Measurements from ENCODE around the gene NDP.
A peak's percentile ranks its signal among the peaks of the same experiment; 100 is the strongest.
"Not testable (repeated sequence)": the region's sequence is repeated elsewhere in the genome, so short reads cannot be mapped to it uniquely, and the experiment has no call there.

NDP gene

DNA sequence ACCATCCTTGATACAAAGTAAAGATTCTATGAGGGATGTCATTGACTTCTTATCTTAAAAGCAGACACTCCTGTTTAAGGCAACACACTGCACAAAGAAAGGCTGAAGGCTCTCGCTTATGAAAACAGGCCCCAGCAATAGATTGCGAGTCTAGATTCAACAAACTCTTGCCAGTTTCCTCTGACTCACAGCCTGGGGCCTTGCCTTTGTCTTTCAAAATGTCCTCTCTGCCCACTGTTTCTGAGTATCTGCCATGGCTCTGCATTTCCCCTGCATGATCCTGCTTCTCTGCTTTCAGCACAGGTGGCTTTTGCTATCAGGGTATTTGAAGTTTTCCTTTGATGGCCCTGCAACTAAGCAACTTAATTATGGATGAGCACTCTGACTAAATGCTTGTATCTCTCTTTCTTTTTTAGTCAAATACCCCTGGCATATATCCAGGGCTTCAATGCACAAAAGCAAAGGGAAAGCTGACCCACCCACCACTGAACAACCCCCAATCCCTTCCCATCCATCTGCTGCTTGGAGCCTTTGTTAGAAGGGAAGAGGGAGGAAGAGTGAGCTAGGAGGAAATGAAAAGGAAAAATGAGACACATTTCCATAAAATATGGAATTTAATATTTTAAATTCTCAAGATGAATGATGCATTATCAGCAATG is 32.2 kb downstream of the NDP start (continued):
- TF ChIP-seq, protein P1, sequence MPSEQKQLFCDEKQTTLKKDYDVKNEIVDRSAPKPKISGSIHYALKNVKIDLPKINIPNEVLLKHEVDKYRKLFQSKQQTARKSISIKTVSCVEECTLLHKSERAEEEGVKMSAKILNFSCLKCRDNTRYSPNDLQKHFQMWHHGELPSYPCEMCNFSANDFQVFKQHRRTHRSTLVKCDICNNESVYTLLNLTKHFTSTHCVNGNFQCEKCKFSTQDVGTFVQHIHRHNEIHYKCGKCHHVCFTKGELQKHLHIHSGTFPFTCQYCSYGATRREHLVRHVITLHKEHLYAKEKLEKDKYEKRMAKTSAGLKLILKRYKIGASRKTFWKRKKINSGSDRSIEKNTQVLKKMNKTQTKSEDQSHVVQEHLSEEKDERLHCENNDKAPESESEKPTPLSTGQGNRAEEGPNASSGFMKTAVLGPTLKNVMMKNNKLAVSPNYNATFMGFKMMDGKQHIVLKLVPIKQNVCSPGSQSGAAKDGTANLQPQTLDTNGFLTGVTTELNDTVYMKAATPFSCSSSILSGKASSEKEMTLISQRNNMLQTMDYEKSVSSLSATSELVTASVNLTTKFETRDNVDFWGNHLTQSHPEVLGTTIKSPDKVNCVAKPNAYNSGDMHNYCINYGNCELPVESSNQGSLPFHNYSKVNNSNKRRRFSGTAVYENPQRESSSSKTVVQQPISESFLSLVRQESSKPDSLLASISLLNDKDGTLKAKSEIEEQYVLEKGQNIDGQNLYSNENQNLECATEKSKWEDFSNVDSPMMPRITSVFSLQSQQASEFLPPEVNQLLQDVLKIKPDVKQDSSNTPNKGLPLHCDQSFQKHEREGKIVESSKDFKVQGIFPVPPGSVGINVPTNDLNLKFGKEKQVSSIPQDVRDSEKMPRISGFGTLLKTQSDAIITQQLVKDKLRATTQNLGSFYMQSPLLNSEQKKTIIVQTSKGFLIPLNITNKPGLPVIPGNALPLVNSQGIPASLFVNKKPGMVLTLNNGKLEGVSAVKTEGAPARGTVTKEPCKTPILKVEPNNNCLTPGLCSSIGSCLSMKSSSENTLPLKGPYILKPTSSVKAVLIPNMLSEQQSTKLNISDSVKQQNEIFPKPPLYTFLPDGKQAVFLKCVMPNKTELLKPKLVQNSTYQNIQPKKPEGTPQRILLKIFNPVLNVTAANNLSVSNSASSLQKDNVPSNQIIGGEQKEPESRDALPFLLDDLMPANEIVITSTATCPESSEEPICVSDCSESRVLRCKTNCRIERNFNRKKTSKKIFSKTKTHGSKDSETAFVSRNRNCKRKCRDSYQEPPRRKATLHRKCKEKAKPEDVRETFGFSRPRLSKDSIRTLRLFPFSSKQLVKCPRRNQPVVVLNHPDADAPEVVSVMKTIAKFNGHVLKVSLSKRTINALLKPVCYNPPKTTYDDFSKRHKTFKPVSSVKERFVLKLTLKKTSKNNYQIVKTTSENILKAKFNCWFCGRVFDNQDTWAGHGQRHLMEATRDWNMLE (tag by site-specific recombination; conservative IDR thresholded peaks at IDR 0.05; ENCODE audit: low read depth), result no peak
- no peak for TF ChIP-seq ZNF621 (tag by site-specific recombination; IDR thresholded peaks at IDR 0.05)

DNA sequence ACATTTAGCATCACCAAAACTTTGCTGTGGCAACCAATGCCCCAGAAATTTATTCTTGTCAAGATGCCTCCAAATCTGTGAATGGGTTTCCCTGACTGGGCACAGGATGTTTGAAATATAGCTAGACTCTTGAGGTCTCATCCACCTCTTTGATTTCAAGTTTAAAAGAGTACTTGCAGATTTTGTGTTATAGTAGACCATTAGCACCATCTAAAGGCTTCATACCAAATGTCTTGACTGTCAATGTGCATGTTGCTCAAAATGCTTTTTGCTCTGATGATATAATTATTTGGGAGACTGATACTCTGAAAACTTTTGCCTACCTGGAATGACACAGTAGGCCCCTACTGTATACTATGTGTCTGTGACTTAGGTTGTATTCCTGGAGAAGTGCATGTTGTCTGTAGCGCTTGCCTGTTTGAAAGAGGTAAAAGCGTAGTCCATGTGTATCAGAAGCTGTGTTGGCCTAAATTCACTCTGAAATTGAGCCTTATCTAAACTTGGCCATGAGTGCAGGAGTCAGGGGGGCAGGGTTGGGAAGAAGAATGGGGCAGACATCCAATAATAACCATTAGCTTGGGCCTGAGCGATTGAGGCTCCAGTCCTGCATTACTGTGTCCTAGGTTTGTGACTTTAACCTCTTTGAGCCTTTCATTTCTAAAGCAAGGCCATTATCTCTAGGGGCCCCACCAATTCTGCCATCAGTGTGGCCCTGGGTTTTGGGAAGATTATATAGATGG is 33.8 kb downstream of the NDP start:
- ChIA-PET POLR2A (no interaction called here), CTCF (interaction anchor here (0.8 to 3.2 kb wide), 7 partner anchors 9 to 283 kb away, joined by 3 to 20 read pairs (median 5); partner anchors contain the start of gene MAOA)
- Histone ChIP-seq H3K4me1 (ENCODE audit: control insufficient read depth, insufficient read depth, low read length) (no peaks in the 10 kb centered on the region), H3K27ac (ENCODE audit: extremely low read depth, low read depth, low read length) (no peak overlapping the region), H3K4me3 (ENCODE audit: low read depth, low read length) (no peak overlapping the region), H3K36me3 (ENCODE audit: control insufficient read depth in 2 of 2, insufficient read depth in 1 of 2, low read length in 2 of 2) (no peaks in the 10 kb centered on the region), H3K9me3 (ENCODE audit: control insufficient read depth, insufficient read depth, low read depth, low read length) (no peaks in the 10 kb centered on the region)
- no peak for TF ChIP-seq SALL2 (tag by site-specific recombination; IDR thresholded peaks at IDR 0.05; ENCODE audit: borderline replicate concordance)

DNA sequence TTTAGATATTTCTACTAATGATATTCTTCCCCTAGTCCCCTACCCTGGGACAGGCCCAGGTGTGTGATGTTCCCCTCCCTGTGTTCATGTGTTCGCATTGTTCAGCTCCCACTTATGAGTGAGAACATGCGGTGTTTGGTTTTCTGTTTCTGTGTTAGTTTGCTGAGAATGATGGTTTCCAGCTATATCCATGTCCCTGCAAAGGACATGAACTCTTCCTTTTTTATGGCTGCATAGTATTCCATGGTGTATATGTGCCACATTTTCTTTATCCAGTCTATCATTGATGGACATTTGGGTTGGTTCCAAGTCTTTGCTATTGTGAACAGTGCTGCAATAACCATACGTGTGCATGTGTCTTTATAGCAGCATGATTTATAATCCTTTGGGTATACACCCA is 51.2 kb downstream of the NDP start:
- TF ChIP-seq, protein P2, sequence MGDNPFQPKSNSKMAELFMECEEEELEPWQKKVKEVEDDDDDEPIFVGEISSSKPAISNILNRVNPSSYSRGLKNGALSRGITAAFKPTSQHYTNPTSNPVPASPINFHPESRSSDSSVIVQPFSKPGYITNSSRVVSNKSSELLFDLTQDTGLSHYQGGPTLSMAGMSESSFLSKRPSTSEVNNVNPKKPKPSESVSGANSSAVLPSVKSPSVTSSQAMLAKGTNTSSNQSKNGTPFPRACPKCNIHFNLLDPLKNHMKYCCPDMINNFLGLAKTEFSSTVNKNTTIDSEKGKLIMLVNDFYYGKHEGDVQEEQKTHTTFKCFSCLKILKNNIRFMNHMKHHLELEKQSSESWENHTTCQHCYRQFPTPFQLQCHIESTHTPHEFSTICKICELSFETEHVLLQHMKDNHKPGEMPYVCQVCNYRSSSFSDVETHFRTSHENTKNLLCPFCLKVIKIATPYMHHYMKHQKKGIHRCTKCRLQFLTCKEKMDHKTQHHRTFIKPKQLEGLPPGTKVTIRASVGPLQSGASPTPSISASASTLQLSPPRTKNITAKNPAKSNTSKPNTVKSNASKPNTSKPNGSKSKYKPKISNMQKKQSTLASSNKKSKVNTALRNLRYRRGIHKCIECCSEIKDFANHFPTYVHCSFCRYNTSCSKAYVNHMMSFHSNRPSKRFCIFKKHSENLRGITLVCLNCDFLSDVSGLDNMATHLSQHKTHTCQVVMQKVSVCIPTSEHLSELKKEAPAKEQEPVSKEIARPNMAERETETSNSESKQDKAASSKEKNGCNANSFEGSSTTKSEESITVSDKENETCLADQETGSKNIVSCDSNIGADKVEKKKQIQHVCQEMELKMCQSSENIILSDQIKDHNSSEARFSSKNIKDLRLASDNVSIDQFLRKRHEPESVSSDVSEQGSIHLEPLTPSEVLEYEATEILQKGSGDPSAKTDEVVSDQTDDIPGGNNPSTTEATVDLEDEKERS (tag by site-specific recombination; IDR thresholded peaks at IDR 0.05), result 0 out of 2 replicates have a peak, but pooled peaks have one; percentile 26
- peak; percentile 89 for TF ChIP-seq ZNF146 (tag by site-specific recombination; IDR thresholded peaks at IDR 0.05)
- H3K9me3 ChIP-seq (ENCODE audit: control insufficient read depth, insufficient read depth, low read depth, low read length); CTCF ChIA-PET; H3K27ac ChIP-seq (ENCODE audit: extremely low read depth, low read depth, low read length); H3K36me3 ChIP-seq (ENCODE audit: control insufficient read depth in 2 of 2, insufficient read depth in 1 of 2, low read length in 2 of 2); POLR2A ChIA-PET; H3K4me3 ChIP-seq (ENCODE audit: low read depth, low read length); H3K4me1 ChIP-seq (ENCODE audit: control insufficient read depth, insufficient read depth, low read length): not testable (repeated sequence)

DNA sequence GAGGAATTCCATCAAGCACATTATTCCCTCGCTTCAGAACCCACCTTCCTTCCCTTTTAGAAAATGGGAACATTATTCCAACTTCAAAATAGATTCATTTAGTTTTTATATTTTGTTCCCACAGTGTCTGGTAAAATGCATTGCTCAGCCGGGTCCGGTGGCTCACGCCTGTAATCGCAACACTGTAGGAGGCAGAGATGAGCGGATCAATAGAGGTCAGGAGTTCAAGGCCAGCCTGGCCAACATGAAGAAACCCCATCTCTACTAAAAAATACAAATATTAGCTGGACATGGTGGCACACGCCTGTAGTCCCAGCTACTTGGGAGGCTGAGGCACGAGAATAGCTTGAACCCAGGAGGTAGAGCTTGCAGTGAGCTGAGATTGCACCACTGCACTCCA is 62.4 kb downstream of the NDP start:
- H3K4me3 ChIP-seq (ENCODE audit: low read depth, low read length); H3K9me3 ChIP-seq (ENCODE audit: control insufficient read depth, insufficient read depth, low read depth, low read length); POLR2A ChIA-PET; H3K36me3 ChIP-seq (ENCODE audit: control insufficient read depth in 2 of 2, insufficient read depth in 1 of 2, low read length in 2 of 2); H3K27ac ChIP-seq (ENCODE audit: extremely low read depth, low read depth, low read length); H3K4me1 ChIP-seq (ENCODE audit: control insufficient read depth, insufficient read depth, low read length): not testable (repeated sequence)
- CTCF ChIA-PET, result interaction anchor here (1.1 kb wide), 1 partner anchor 12 kb away, joined by 5 read pairs; no protein-coding TSS in a partner anchor

DNA sequence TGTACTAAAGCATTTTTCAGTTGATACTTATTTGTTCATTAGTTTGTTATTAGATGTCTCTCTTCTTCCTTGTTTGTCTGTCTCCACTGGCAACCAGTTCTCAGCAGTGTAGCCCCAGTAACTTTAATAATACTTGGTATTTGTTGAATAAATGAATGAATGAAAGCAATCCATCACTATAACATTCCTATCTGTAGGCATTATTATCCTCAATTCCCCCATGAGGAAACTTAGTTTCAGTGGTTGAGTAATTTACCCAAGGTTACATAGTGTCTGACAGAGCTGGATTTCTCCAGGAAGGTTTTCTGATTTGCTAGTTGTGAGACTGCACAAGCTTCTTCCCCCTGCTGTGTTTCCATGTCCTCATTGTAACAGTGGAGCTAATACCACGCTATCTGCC is 63.2 kb downstream of the NDP start:
- POLR2A ChIA-PET, result no interaction called here
- H3K27ac ChIP-seq (ENCODE audit: extremely low read depth, low read depth, low read length), result no peak overlapping the region
- CTCF ChIA-PET, result interaction anchor here (1.1 kb wide), 1 partner anchor 11 kb away, joined by 5 read pairs; no protein-coding TSS in a partner anchor

More for the DNA sequence above, 63.2 kb downstream of the NDP start:
- H3K4me3 ChIP-seq (ENCODE audit: low read depth, low read length), result no peak overlapping the region
- H3K36me3 ChIP-seq (ENCODE audit: control insufficient read depth in 2 of 2, insufficient read depth in 1 of 2, low read length in 2 of 2), result no peaks in the 10 kb centered on the region
- no peaks in the 10 kb centered on the region for H3K9me3 ChIP-seq (ENCODE audit: control insufficient read depth, insufficient read depth, low read depth, low read length)
- H3K4me1 ChIP-seq (ENCODE audit: control insufficient read depth, insufficient read depth, low read length), result peaks cover 3% of the 10 kb centered on the region; the same call in 1 of the 2 replicates
- TF ChIP-seq SP3 (tag by site-specific recombination; IDR thresholded peaks at IDR 0.05) (no peak), IKZF3 (tag by site-specific recombination; IDR thresholded peaks at IDR 0.05) (no peak), KLF1 (tag by site-specific recombination; IDR thresholded peaks at IDR 0.05) (no peak), ZNF707 (tag by site-specific recombination; IDR thresholded peaks at IDR 0.05) (no peak), ZBTB20 (tag by site-specific recombination; IDR thresholded peaks at IDR 0.05) (no peak), ZNF747 (tag by site-specific recombination; IDR thresholded peaks at IDR 0.05) (no peak)
- TF ChIP-seq, protein P3, sequence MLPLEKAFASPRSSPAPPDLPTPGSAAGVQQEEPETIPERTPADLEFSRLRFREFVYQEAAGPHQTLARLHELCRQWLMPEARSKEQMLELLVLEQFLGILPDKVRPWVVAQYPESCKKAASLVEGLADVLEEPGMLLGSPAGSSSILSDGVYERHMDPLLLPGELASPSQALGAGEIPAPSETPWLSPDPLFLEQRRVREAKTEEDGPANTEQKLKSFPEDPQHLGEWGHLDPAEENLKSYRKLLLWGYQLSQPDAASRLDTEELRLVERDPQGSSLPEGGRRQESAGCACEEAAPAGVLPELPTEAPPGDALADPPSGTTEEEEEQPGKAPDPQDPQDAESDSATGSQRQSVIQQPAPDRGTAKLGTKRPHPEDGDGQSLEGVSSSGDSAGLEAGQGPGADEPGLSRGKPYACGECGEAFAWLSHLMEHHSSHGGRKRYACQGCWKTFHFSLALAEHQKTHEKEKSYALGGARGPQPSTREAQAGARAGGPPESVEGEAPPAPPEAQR (tag by site-specific recombination; IDR thresholded peaks at IDR 0.05), result no peak
